GM12874 (cell line): ENCODE data around the gene CD93.

Experiments used
- TF ChIP-seq, protein P1 (sequence below): IDR thresholded peaks from 2 replicates; pipeline ENCODE4 v1.5.1; 2011; ENCODE audit warnings: low read depth, mild to moderate bottlenecking, control low read depth, low read length, moderate library complexity; ENCODE audit not compliant: insufficient read depth

Gene CD93

DNA sequence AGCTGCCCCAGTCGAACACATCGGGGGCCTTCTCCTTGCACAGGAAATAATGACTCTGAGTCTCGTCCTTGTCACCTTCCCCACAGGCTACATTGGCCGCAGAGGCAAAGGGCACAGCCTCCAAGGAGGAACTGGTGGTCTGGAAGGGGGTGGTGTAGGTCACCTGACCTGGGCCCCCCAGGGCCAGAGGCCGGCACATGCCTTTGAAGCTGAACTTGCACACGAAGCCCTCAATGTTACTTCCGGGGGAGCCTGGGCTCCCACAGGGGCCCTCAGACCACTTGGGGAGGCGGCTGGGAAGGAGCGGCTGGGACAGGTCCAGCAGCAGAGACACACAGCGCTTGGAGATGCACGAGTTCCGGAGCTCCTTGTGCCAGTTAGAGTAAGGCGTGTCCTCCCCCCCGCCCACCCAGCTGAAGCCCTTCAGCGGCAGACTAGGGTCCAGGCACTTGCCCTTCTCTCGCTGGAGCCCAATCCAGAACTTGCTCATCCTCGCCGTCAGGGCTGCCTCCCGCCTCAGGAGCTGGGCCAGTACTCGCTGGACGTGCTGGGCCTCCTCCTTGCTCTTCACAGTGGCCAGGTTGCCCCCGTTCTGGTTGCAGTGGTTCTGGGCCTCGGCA is 578 bp downstream of the CD93 start:
- TF ChIP-seq, protein P1, sequence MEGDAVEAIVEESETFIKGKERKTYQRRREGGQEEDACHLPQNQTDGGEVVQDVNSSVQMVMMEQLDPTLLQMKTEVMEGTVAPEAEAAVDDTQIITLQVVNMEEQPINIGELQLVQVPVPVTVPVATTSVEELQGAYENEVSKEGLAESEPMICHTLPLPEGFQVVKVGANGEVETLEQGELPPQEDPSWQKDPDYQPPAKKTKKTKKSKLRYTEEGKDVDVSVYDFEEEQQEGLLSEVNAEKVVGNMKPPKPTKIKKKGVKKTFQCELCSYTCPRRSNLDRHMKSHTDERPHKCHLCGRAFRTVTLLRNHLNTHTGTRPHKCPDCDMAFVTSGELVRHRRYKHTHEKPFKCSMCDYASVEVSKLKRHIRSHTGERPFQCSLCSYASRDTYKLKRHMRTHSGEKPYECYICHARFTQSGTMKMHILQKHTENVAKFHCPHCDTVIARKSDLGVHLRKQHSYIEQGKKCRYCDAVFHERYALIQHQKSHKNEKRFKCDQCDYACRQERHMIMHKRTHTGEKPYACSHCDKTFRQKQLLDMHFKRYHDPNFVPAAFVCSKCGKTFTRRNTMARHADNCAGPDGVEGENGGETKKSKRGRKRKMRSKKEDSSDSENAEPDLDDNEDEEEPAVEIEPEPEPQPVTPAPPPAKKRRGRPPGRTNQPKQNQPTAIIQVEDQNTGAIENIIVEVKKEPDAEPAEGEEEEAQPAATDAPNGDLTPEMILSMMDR, result no peak

DNA sequence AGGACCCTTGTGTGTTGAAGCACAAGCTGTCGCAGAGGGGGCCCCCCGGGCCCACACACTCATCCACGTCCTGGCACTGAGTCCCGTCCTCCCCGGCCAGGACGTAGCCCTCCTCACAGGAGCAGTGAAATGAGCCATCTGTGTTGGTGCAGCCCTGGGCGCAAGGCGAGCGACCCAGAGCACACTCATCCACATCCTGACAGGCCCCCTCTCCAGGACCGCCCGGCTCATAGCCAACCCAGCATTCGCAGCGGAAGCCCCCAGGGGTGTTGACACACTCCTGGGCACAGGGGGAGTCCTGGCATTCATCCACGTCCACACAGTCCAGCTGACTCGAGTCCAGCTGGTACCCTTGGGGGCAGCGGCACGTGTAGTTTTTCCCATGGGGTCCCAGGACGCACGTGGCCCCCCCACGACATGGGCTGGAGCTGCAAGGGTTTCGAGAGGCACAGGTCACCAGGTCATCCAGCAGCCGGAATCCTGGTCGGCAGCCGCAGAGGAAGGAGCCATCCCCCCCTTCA is 1.2 kb downstream of the CD93 start:
- TF ChIP-seq, protein P1, result no peak

DNA sequence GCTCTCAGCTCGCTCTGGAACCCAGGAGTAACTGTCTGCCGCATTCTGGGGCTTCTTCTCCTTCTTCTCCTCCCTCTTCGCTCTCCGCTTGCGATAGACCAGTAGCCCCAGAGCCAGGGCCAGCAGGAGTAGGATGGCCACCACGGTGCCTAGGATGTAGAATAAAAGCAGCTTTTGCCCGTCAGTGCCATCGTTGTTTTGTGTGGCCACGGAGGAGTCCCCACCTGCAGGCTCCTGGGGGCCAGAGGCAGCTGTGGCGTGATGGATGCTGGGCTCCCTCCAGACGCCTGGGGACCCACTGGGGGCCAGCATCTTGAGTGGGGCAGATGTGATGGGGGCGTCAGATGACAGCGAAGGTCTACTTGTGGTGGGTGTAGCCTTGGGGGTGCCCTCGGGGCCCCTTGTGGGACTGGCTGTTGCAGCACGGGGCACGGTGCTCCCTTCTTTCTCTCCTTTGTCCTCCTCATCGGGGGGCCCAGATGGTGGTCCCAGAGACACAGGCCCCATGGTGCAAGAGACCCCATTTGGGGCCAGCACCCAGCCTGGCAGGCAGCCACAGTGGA is 1.8 kb downstream of the CD93 start:
- TF ChIP-seq, protein P1, result no peak

GRCh38 chr20:23083553-23084220 is 2.4 kb downstream of the CD93 start:
- TF ChIP-seq, protein P1, result no peak

GRCh38 chr20:23082846-23083552 is 3.1 kb downstream of the CD93 start:
- TF ChIP-seq, protein P1, result no peak

GRCh38 chr20:23081263-23081819 is 4.8 kb downstream of the CD93 start:
- TF ChIP-seq, protein P1, result no peak

- TF ChIP-seq, protein P1, result no peak
Observed at GRCh38 chr20:23080521-23080920, 5.6 kb downstream of the CD93 start.
